ENCODE results near the gene ULK1. TPM values are rescaled to one million over a fixed set of nuclear protein-coding genes. Genes with fewer than 3 reads are reported as not detected.
A peak's percentile ranks its signal among the peaks of the same experiment; 100 is the strongest.

ULK1 gene
- total and polyA plus RNA-seq, 2 of the 13 experiments (the other 11 are each of a cell fraction or from before 2014, with no cell fraction given): 2.8 to 10.1 TPM

DNA sequence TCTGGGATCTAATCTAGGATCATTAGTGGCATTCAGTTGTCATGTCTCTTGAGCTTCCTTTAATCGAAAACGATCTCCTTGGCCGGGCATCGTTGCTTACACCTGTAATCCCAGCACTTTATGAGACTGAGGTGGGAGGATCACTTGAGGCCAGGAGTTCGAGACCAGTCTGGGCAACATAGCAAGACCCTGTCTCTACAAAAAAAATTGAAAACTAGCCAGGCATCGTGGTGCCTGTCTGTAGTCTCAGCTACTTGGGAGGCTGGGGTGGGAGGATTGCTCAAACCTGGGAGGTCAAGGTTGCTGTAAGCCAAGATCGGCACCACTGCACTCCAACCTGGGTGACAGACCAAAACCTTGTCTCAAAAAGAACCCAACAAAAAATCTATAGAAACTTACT lies 43.7 kb downstream of the ULK1 start:
- H3K36me3 ChIP-seq (replicated peaks in 1 of 2; ENCODE audit: control insufficient read depth in 1 of 2, insufficient read depth in 2 of 2, low read length in 2 of 2): peaks cover 17 to 58% of the 10 kb centered on the region in 2 experiments
- no peak for FAIRE-seq

More for the DNA sequence above, 43.7 kb downstream of the ULK1 start:
- Histone ChIP-seq H3K27ac (ENCODE audit: extremely low read length, insufficient read depth, low read length) (no peak overlapping the region), H2AFZ (ENCODE audit: low read length) (no peak overlapping the region), H3K27me3 (ENCODE audit: control insufficient read depth in 1 of 2, insufficient read depth in 2 of 2, low read length in 2 of 2) (no peaks in the 10 kb centered on the region), H3K4me1 (ENCODE audit: insufficient read depth, low read length) (no peaks in the 10 kb centered on the region), H3K4me2 (ENCODE audit: low read depth, low read length) (no peak overlapping the region), H3K9me3 (ENCODE audit: low read length) (no peaks in the 10 kb centered on the region), H4K20me1 (ENCODE audit: insufficient read depth, low read length) (peaks cover 2% of the 10 kb centered on the region; the same call in 1 of the 2 replicates), H3K9ac (ENCODE audit: insufficient read depth, low read depth, low read length) (no peak overlapping the region), H3K79me2 (ENCODE audit: insufficient read depth, low read length) (no peaks in the 10 kb centered on the region), H3K4me3 (replicated peaks in 1 of 3; ENCODE audit: insufficient read depth in 1 of 3, low read depth in 2 of 3, low read length in 3 of 3) (no peak overlapping the region)
- ATAC-seq (no peak), DNase-seq (ENCODE audit: low spot score) (no peak)
- TF ChIP-seq ARID3A (IDR thresholded peaks at IDR 0.05; ENCODE audit: low read depth, low read length): no peak
- TF ChIP-seq, protein P1, sequence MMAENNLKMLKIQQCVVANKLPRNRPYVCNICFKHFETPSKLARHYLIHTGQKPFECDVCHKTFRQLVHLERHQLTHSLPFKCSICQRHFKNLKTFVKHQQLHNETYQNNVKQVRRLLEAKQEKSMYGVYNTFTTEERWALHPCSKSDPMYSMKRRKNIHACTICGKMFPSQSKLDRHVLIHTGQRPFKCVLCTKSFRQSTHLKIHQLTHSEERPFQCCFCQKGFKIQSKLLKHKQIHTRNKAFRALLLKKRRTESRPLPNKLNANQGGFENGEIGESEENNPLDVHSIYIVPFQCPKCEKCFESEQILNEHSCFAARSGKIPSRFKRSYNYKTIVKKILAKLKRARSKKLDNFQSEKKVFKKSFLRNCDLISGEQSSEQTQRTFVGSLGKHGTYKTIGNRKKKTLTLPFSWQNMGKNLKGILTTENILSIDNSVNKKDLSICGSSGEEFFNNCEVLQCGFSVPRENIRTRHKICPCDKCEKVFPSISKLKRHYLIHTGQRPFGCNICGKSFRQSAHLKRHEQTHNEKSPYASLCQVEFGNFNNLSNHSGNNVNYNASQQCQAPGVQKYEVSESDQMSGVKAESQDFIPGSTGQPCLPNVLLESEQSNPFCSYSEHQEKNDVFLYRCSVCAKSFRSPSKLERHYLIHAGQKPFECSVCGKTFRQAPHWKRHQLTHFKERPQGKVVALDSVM (CRISPR knock-in tag; IDR thresholded peaks at IDR 0.05): peak; percentile 50; the same call in 1 of the 2 replicates
- ChIA-PET POLR2A (no interaction called here), CTCF (ENCODE audit: low intra/inter-chr PET ratio, low total read pairs) (no interaction called here)
- BruUV-seq (replicated peaks): no TSS peak
- in situ Hi-C loops (cut with HindIII; ENCODE audit: extremely low pct_ligation_motif_present, low pct_unique_long_range_greater_than_20kb) (no loop called here), intact Hi-C loops (cut with micrococcal nuclease; ENCODE audit: unreplicated experiment) (no loop called here)
- 84% methylated on average over 7 of the region's 7 CpGs for WGBS (ENCODE audit: low lambda C conversion rate)

Data from HepG2 (cell line).